ENCODE results near the gene ADAM12.

GRCh38 chr10:126420567-126421300, 32.5 kb upstream of the ADAM12 start:
- no peak for TF ChIP-seq YY1 (IDR thresholded peaks at IDR 0.05; ENCODE audit: low read depth)
- no peak for TF ChIP-seq EP300 (IDR thresholded peaks at IDR 0.05; ENCODE audit: borderline replicate concordance)
- TF ChIP-seq MAX (IDR thresholded peaks at IDR 0.05) = no peak
- TF ChIP-seq USF1 (IDR thresholded peaks at IDR 0.05) = no peak
- no peak for TF ChIP-seq TCF12 (IDR thresholded peaks at IDR 0.05; ENCODE audit: low read depth)
- no peak for TF ChIP-seq EGR1 (IDR thresholded peaks at IDR 0.05)
- TF ChIP-seq ZBTB7A (IDR thresholded peaks at IDR 0.05; ENCODE audit: low read depth) = no peak
- no peak for TF ChIP-seq REST (IDR thresholded peaks at IDR 0.05; ENCODE audit: low read depth)
- TF ChIP-seq TEAD4 (IDR thresholded peaks at IDR 0.05) = no peak
- TF ChIP-seq NFIC (IDR thresholded peaks at IDR 0.05) = no peak
